ENCODE data around the gene KIF3C. TPM values are rescaled to one million over a fixed set of nuclear protein-coding genes. Genes with fewer than 3 reads are reported as not detected.
A peak's percentile ranks its signal among the peaks of the same experiment; 100 is the strongest.

KIF3C gene
- total and polyA plus RNA-seq, 2 of the 8 experiments (the other 6 are each of a cell fraction or from before 2014, with no cell fraction given): 13.4 to 58.1 TPM

DNA sequence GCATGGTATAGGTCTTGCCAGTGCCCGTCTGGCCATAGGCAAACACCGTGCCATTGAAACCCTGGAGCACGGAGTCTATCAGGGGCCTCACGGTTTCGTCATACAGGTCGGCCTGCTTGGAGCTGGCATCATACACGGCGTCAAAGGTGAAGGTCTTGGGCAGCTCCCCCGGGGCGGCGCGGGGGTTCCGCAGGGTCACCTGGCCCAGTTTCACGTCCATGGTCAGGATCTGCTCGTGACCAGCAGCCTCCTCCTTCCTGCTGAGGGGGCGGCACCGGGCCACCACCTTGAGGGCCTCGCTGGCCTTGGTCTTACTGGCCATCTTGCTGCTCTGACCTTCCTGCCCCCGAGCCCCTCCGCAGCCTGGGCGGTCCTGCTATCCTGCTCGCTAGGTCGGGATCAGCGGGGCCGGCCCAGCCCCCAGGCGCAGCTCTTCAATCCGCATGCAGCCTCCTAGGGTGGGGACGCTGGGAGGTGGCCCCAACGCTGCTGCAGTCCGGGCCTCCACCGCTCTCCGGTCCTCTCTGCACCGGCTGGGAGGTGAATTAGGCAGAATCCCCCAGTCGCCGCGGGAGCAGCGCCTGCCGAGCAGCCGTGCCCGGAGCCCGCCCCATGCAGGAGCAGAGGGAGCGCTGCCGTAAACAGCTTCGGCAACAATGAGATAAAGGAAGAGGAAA is 563 bp downstream of the KIF3C start (continued):
- TF ChIP-seq, protein P1, sequence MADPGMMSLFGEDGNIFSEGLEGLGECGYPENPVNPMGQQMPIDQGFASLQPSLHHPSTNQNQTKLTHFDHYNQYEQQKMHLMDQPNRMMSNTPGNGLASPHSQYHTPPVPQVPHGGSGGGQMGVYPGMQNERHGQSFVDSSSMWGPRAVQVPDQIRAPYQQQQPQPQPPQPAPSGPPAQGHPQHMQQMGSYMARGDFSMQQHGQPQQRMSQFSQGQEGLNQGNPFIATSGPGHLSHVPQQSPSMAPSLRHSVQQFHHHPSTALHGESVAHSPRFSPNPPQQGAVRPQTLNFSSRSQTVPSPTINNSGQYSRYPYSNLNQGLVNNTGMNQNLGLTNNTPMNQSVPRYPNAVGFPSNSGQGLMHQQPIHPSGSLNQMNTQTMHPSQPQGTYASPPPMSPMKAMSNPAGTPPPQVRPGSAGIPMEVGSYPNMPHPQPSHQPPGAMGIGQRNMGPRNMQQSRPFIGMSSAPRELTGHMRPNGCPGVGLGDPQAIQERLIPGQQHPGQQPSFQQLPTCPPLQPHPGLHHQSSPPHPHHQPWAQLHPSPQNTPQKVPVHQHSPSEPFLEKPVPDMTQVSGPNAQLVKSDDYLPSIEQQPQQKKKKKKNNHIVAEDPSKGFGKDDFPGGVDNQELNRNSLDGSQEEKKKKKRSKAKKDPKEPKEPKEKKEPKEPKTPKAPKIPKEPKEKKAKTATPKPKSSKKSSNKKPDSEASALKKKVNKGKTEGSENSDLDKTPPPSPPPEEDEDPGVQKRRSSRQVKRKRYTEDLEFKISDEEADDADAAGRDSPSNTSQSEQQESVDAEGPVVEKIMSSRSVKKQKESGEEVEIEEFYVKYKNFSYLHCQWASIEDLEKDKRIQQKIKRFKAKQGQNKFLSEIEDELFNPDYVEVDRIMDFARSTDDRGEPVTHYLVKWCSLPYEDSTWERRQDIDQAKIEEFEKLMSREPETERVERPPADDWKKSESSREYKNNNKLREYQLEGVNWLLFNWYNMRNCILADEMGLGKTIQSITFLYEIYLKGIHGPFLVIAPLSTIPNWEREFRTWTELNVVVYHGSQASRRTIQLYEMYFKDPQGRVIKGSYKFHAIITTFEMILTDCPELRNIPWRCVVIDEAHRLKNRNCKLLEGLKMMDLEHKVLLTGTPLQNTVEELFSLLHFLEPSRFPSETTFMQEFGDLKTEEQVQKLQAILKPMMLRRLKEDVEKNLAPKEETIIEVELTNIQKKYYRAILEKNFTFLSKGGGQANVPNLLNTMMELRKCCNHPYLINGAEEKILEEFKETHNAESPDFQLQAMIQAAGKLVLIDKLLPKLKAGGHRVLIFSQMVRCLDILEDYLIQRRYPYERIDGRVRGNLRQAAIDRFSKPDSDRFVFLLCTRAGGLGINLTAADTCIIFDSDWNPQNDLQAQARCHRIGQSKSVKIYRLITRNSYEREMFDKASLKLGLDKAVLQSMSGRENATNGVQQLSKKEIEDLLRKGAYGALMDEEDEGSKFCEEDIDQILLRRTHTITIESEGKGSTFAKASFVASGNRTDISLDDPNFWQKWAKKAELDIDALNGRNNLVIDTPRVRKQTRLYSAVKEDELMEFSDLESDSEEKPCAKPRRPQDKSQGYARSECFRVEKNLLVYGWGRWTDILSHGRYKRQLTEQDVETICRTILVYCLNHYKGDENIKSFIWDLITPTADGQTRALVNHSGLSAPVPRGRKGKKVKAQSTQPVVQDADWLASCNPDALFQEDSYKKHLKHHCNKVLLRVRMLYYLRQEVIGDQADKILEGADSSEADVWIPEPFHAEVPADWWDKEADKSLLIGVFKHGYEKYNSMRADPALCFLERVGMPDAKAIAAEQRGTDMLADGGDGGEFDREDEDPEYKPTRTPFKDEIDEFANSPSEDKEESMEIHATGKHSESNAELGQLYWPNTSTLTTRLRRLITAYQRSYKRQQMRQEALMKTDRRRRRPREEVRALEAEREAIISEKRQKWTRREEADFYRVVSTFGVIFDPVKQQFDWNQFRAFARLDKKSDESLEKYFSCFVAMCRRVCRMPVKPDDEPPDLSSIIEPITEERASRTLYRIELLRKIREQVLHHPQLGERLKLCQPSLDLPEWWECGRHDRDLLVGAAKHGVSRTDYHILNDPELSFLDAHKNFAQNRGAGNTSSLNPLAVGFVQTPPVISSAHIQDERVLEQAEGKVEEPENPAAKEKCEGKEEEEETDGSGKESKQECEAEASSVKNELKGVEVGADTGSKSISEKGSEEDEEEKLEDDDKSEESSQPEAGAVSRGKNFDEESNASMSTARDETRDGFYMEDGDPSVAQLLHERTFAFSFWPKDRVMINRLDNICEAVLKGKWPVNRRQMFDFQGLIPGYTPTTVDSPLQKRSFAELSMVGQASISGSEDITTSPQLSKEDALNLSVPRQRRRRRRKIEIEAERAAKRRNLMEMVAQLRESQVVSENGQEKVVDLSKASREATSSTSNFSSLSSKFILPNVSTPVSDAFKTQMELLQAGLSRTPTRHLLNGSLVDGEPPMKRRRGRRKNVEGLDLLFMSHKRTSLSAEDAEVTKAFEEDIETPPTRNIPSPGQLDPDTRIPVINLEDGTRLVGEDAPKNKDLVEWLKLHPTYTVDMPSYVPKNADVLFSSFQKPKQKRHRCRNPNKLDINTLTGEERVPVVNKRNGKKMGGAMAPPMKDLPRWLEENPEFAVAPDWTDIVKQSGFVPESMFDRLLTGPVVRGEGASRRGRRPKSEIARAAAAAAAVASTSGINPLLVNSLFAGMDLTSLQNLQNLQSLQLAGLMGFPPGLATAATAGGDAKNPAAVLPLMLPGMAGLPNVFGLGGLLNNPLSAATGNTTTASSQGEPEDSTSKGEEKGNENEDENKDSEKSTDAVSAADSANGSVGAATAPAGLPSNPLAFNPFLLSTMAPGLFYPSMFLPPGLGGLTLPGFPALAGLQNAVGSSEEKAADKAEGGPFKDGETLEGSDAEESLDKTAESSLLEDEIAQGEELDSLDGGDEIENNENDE (IDR thresholded peaks at IDR 0.05; ENCODE audit: insufficient replicate concordance, low read length): no peak
- TF ChIP-seq RBBP5 (IDR thresholded peaks at IDR 0.05; ENCODE audit: borderline replicate concordance, low read depth, low read length): no peak
- no peak for TF ChIP-seq ASH2L (IDR thresholded peaks at IDR 0.05; ENCODE audit: low read length)
- TF ChIP-seq SIX5 (IDR thresholded peaks at IDR 0.05; ENCODE audit: low read depth, low read length): no peak
- no peak for TF ChIP-seq CBX8 (IDR thresholded peaks at IDR 0.05; ENCODE audit: borderline replicate concordance, low read depth, low read length)
- peak; percentile 60 for TF ChIP-seq KDM4A (IDR thresholded peaks at IDR 0.05; ENCODE audit: low read depth, low read length, severe bottlenecking)
- TF ChIP-seq SP2 (IDR thresholded peaks at IDR 0.05; ENCODE audit: low read length): no peak
- TF ChIP-seq, protein P2, sequence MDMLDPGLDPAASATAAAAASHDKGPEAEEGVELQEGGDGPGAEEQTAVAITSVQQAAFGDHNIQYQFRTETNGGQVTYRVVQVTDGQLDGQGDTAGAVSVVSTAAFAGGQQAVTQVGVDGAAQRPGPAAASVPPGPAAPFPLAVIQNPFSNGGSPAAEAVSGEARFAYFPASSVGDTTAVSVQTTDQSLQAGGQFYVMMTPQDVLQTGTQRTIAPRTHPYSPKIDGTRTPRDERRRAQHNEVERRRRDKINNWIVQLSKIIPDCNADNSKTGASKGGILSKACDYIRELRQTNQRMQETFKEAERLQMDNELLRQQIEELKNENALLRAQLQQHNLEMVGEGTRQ (IDR thresholded peaks at IDR 0.05; ENCODE audit: low read length): no peak
- TF ChIP-seq TAF7 (optimal IDR thresholded peaks at IDR 0.05; ENCODE audit: borderline replicate concordance, low read depth, low read length): no peak

All from H1 (cell line).